IPS-18a (cell line): ENCODE data around the gene PEX26.
"Not testable (repeated sequence)": the region's sequence is repeated elsewhere in the genome, so short reads cannot be mapped to it uniquely, and the experiment has no call there.

Experiments
- H3K27ac ChIP-seq: one replicate; pipeline ENCODE4 v1.5.1; 2013; ENCODE audit warnings: low read length
- H3K27me3 ChIP-seq: one replicate; pipeline ENCODE4 v1.6.1; 2013; ENCODE audit warnings: mild to moderate bottlenecking, low read length; ENCODE audit not compliant: control insufficient read depth, insufficient read depth
- H3K36me3 ChIP-seq: one replicate; pipeline ENCODE4 v1.6.1; 2013; ENCODE audit warnings: low read depth, low read length; ENCODE audit not compliant: control insufficient read depth
- H3K4me1 ChIP-seq: one replicate; pipeline ENCODE4 v1.6.1; 2013; ENCODE audit warnings: low read depth, low read length; ENCODE audit not compliant: control insufficient read depth
- H3K4me3 ChIP-seq: one replicate; pipeline ENCODE4 v1.5.1; 2013; ENCODE audit warnings: low read length
- H3K9ac ChIP-seq: one replicate; pipeline ENCODE4 v1.6.1; 2013; ENCODE audit warnings: mild to moderate bottlenecking, low read length, moderate library complexity
- H3K9me3 ChIP-seq: one replicate; pipeline ENCODE4 v1.6.1; 2013; ENCODE audit warnings: low read depth, low read length; ENCODE audit not compliant: control insufficient read depth

Gene PEX26

GRCh38 chr22:18058371-18059093, 19.3 kb upstream of the PEX26 start:
- H3K27ac ChIP-seq = no peak overlapping the region
- no peaks in the 10 kb centered on the region for H3K4me1 ChIP-seq
- H3K9me3 ChIP-seq = no peaks in the 10 kb centered on the region
- H3K27me3 ChIP-seq = no peaks in the 10 kb centered on the region
- no peaks in the 10 kb centered on the region for H3K36me3 ChIP-seq
- no peak overlapping the region for H3K9ac ChIP-seq
- H3K4me3 ChIP-seq = no peak overlapping the region

GRCh38 chr22:18059094-18059417, 18.7 kb upstream of the PEX26 start:
- Histone ChIP-seq H3K9ac (no peak overlapping the region), H3K27me3 (no peaks in the 10 kb centered on the region), H3K9me3 (no peaks in the 10 kb centered on the region), H3K4me3 (no peak overlapping the region), H3K27ac (no peak overlapping the region), H3K36me3 (no peaks in the 10 kb centered on the region), H3K4me1 (no peaks in the 10 kb centered on the region)

- Histone ChIP-seq H3K9ac (no peak overlapping the region), H3K9me3 (no peaks in the 10 kb centered on the region), H3K4me3 (no peak overlapping the region), H3K27ac (no peak overlapping the region), H3K27me3 (no peaks in the 10 kb centered on the region), H3K4me1 (no peaks in the 10 kb centered on the region), H3K36me3 (no peaks in the 10 kb centered on the region)
These were observed 18.3 kb upstream of the PEX26 start for GRCh38 chr22:18059473-18059872.

- no peak overlapping the region for H3K4me3 ChIP-seq
These were observed 17.8 kb upstream of the PEX26 start for GRCh38 chr22:18059991-18060390.

GRCh38 chr22:18060646-18061620, 16.9 kb upstream of the PEX26 start:
- Histone ChIP-seq H3K4me3 (no peak overlapping the region), H3K4me1 (no peaks in the 10 kb centered on the region), H3K9ac (no peak overlapping the region), H3K27me3 (no peaks in the 10 kb centered on the region), H3K9me3 (no peaks in the 10 kb centered on the region), H3K27ac (no peak overlapping the region), H3K36me3 (no peaks in the 10 kb centered on the region)

More at GRCh38 chr22:18059991-18060390, 17.8 kb upstream of the PEX26 start:
- Histone ChIP-seq H3K36me3 (no peaks in the 10 kb centered on the region), H3K27ac (no peak overlapping the region), H3K4me1 (no peaks in the 10 kb centered on the region), H3K9ac (no peak overlapping the region), H3K9me3 (no peaks in the 10 kb centered on the region), H3K27me3 (no peaks in the 10 kb centered on the region)

- H3K9ac ChIP-seq = no peak overlapping the region
- no peak overlapping the region for H3K27ac ChIP-seq
- no peak overlapping the region for H3K4me3 ChIP-seq
- H3K27me3 ChIP-seq = no peaks in the 10 kb centered on the region
- no peaks in the 10 kb centered on the region for H3K36me3 ChIP-seq
- H3K9me3 ChIP-seq = no peaks in the 10 kb centered on the region
- H3K4me1 ChIP-seq = no peaks in the 10 kb centered on the region
These were observed 15.4 kb upstream of the PEX26 start for GRCh38 chr22:18062421-18062820.

- Histone ChIP-seq H3K27ac (no peak overlapping the region), H3K9ac (no peak overlapping the region), H3K9me3 (no peaks in the 10 kb centered on the region), H3K4me3 (no peak overlapping the region), H3K27me3 (no peaks in the 10 kb centered on the region), H3K36me3 (no peaks in the 10 kb centered on the region), H3K4me1 (no peaks in the 10 kb centered on the region)
These were observed 14.5 kb upstream of the PEX26 start for GRCh38 chr22:18063306-18063705.

- not testable (repeated sequence) for H3K27ac ChIP-seq, H3K4me1 ChIP-seq, H3K4me3 ChIP-seq, H3K9me3 ChIP-seq, H3K9ac ChIP-seq, H3K27me3 ChIP-seq, H3K36me3 ChIP-seq
These were observed 14.1 kb upstream of the PEX26 start for GRCh38 chr22:18063715-18064114.

GRCh38 chr22:18064636-18065035, 13.2 kb upstream of the PEX26 start:
- Histone ChIP-seq H3K27me3 (no peaks in the 10 kb centered on the region), H3K36me3 (no peaks in the 10 kb centered on the region), H3K27ac (no peak overlapping the region), H3K4me3 (no peak overlapping the region), H3K9ac (no peak overlapping the region), H3K4me1 (no peaks in the 10 kb centered on the region), H3K9me3 (no peaks in the 10 kb centered on the region)

- Histone ChIP-seq H3K4me3 (no peak overlapping the region), H3K27ac (no peak overlapping the region), H3K4me1 (no peaks in the 10 kb centered on the region), H3K9me3 (no peaks in the 10 kb centered on the region), H3K36me3 (no peaks in the 10 kb centered on the region), H3K27me3 (no peaks in the 10 kb centered on the region), H3K9ac (no peak overlapping the region)
These were observed 12.5 kb upstream of the PEX26 start for GRCh38 chr22:18065256-18065655.

GRCh38 chr22:18066181-18066859, 11.5 kb upstream of the PEX26 start:
- Histone ChIP-seq H3K36me3 (no peaks in the 10 kb centered on the region), H3K9me3 (no peaks in the 10 kb centered on the region), H3K9ac (no peak overlapping the region), H3K27ac (no peak overlapping the region), H3K4me3 (no peak overlapping the region), H3K27me3 (no peaks in the 10 kb centered on the region), H3K4me1 (no peaks in the 10 kb centered on the region)
